Stimulated activated CD8-positive, alpha-beta memory T cell treated with anti-CD3 and anti-CD28 coated beads, Interleukin-12 subunit alpha, Interleukin-12 subunit beta, amount 100 ng/mL, for 1 hour (primary cell): ENCODE measurements around the gene XRCC3.
A peak's percentile ranks its signal among the peaks of the same experiment; 100 is the strongest.

Source experiments
- DNase-seq: peaks from one replicate; pipeline ENCODE4 v3.0.0-alpha.2; 2020; ENCODE audit warnings: low read depth

XRCC3 gene

DNA sequence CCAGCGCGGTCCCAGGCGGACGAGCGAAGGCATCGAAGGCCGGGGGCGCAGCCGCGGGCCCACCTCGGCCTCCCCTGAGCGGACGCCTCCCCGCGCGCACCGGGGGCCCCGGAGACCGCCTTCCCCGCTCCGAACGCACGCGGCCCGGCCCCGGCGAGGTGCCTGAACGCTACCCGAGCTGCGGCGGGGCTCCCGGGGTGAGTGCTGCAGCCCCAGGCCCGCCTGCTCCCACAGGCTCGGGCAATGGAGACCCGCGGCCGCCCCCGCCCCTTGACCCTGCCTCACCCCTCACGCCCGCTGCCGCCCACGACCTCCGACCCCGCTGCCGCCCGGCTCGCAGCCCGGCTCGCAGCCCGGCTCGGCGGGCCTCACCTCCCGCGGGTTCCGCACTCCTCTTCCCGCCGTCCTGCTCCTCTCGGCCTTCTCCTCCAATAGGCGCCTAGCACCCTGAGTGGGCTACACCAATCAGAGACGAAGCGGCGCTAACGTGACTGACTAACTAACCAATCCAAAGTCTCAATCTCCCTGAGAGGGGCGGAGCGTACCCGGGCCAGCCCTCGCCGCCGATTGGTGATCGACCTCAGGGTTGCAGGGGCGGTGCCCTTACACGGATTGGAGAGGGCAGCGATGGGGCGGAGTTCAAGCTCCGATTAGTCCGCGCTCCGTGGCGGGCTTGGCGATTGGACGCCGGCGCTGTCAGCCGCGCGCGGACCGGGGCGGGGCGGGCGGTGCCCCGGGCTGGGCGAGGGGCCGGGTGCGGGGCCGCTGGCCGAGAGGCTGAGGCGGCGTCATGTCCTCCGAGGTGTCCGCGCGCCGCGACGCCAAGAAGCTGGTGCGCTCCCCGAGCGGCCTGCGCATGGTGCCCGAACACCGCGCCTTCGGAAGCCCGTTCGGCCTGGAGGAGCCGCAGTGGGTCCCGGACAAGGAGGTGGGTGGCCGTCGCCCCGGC is at the start of gene XRCC3, which contains the start of gene ZFYVE21:
Gene XRCC3 (minus strand): TSS at position 400 of the 949 bp plus-strand sequence. CDS start 4,364 bp downstream, outside the sequence.
Gene ZFYVE21 (plus strand): TSS at position 759 of the 949 bp plus-strand sequence. CDS start 32 bp downstream, at position 791.
- DNase-seq, result peak; percentile 100

DNA sequence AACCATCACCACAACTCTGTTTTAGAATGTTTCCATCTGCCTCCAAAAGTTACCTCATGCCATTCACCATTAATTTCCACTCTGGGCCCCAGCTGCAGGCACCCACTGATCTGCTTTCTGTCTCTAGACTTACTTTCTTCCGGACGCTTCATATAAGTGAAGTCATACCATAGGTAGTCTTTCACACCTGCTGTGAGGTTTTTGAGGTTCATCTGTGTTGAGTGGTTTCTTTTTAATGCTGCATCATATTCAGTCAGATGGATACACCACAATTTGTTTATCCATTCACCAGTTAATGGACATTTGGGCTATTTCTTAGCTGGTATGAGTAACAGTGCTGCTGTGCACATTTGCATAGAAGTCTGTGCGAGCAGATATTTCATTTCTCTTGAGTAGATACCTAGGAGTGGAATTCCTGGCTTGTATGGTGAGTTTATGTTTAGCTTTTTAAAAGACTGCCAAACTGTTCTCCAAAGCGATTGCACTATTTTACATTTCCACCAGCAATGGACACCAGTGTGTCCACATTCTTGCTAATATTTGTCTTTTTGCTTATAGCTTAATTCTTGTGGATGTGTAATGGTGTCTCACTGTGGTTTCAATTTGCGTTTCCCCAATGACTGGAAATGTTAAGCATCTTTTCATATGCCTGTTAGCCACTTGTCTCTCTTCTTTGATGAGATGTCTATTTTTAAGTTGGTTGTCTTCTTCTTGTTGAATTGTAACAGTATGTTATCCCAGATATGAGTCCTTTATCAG is 48.7 kb upstream of the XRCC3 start:
- DNase-seq, result no peak

DNA sequence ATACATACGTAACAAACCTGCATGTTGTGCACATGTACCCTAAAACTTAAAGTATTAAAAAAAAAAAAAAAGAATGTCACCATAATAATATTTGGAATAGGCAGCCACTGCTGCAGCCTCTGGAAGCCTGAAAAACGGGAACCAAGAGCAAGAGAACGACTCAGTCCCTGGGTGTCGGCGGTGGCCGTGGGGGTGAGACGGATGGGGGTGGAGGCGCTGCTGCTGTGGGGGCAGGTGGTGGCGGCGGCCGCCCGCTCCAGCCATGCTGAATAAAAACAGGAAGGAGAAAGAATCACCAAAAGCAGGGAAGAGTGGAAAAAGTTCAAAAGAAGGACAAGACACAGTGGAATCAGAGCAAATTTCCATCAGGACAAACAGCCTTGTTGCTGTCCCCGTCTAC is 47.3 kb upstream of the XRCC3 start:
- no peak for DNase-seq

DNA sequence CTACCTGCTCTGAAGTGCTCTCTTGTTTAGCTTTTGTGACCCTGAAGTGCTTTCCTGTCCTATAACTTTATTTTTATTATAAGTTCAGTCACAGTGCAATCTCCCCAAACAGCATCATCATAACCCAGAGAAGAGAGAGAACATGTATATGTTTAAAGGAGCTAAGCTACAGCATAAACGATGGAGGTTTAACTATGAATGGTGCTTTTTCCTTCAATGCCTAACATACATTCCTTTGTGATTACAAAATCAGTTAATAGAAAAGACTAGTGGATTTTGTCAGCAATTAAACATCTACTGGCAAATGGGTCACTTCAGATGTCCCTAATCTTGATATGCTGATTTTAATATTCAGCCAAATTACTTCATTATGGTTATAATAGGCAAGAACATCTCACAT is 46.8 kb upstream of the XRCC3 start:
- DNase-seq, result no peak

DNA sequence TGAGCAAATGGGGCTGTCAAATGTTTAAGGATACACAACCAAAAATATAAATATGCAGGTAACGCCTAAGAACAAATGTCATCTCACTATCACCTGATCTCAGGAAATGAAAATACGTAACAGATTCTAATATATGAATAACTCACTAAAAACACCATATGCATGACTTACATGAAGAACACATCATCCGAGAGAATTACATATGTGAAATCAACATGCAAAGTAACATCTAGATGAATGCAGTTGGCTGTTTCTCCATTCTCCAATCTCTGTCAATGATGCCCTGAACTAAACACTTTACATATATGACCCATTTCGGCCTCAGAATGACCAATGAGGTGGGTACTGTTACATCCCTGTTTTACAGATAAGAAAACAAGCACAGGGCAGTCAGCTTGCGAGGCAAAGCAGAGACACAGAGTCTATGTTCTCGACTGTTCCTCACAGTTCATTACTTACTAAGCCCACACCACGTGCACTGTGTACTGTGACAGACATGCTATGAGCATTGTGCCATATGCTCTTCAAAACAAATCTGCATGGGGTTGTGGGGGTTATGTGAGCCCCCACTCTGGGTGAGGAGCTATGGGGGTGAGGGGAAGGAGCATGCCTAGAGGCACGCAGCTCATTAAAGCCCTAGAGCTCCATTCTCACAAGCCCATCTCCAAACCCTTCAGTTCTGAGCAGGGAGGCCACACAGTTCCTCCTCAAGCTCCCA is 43.0 kb upstream of the XRCC3 start:
- DNase-seq, result no peak

DNA sequence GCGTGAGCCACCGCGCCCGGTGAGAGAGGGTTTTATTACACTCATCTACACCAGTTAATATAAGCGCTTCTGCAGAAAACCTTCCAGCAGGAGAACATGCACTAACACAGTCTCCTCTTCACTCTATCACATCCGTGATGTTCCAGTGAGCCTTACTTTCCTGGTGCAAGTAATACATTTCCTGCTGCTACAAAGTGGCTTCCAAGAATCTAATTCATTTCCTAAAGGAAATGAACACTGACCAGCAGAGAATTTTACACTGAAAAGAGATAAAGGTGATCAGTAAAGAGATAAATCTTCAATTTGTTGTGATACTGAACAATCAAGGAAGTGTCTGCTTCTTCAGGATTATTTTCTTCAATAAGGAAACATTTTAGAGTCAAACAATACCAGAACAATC is 39.8 kb upstream of the XRCC3 start:
- no peak for DNase-seq

DNA sequence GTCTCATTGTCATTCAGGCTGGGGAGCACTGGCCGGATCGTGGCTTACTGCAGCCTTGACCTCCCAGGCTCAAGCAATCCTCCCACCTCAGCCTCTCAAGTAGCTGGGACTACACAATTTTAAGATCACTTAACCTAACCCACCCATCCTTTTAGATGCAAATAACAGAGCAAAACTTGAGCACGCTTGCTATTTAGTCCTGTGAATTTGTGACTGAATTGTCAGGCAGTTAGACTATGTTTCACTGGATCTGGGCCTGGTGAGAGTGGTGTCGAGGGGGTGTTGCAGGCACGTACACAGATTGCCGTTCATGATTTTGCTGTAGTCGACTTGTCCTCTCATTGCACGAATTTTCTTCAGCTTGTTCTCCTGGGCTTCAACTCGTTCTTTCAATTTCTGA is 38.5 kb upstream of the XRCC3 start:
- no peak for DNase-seq

DNA sequence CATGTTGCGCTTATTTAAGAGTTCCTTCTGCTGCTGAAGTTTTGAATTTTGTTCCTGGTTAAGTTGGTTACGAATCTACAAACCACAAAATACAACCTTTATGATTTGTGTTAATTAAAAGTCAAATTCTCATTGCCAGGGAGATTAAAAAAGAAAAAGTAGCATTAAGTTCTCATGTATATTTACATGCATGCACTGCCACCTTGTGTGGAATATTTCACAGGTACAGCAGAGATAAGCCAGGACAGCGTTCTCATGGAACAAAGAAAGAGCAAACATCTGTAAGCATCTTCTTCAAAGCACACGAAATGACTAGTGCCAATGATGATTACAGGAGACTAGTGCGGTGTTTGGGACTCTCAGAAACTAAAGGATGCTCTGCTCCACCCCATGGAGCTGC is 34.6 kb upstream of the XRCC3 start:
- no peak for DNase-seq

DNA sequence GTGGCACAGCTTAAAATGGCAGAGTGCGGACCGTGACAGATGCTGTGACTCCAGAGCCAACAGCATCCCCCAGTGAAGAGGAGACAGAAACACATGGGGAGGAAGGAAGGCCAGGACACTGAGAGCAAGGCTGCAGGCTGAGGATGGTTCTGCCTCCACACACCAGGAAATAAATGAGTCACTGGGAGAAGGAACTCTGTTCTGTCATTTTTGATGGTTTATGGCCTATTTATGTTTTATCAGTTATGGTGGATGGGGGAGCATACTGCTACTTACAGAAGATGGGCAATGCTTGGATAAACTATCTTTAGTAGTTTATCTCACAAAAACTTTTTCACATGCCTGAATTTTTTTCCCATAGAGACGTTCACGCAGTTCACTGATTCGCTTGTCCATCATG is 34.2 kb upstream of the XRCC3 start:
- no peak for DNase-seq

DNA sequence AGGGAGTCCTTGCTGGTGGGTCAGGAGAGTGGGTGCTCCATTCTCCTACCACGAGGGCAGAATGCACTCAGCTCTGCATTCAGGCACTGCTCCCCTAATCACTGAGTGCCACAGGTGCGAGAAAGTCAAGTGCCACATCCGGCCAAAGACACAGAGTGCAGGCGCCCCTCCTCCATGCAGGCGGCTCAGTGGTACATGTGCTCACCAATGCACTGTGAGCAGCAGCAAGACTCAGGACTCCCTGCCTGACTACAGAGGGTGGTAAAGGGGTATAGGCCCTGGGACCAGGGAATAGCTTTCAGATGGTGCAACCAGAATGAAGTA is 33.2 kb upstream of the XRCC3 start:
- no peak for DNase-seq

DNA sequence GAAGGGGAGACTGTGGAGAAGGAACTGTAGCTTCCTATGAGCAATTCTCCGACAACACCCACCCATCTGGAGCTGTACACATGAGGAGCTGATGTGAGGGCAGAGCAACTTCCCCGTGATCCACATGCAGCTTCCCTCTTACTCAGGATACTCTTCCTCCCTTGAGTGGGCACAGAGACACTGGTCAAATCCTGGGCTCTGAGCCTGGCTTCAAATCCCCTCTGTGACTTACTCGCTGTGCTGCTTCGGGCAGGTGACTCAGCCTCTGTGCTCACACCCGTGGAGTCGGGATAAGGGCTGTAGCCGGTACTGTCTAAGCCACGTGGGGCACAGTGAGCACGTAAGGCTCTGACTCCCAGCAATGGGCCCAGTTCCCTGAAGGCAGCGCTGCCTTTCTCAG is 31.4 kb upstream of the XRCC3 start:
- no peak for DNase-seq

DNA sequence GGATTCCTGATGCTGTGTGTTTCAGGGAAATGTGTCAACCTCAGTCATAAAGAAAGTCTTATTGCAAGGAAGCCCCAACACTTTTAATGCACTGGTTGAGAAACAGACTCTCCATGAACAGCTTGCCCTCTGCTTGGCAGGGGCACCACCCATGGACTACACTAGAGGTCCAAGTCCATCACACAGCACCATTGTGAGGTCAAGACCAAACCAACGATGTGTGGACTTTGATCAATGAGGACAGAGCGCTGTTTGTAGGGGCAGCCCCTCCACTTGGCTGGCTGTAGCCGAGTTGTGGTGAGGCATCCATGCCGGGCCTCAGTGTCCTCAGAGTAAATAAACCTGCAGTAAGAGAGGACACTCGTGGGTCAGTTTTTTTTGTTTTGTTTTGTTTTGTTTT is 30.2 kb upstream of the XRCC3 start:
- DNase-seq, result no peak

DNA sequence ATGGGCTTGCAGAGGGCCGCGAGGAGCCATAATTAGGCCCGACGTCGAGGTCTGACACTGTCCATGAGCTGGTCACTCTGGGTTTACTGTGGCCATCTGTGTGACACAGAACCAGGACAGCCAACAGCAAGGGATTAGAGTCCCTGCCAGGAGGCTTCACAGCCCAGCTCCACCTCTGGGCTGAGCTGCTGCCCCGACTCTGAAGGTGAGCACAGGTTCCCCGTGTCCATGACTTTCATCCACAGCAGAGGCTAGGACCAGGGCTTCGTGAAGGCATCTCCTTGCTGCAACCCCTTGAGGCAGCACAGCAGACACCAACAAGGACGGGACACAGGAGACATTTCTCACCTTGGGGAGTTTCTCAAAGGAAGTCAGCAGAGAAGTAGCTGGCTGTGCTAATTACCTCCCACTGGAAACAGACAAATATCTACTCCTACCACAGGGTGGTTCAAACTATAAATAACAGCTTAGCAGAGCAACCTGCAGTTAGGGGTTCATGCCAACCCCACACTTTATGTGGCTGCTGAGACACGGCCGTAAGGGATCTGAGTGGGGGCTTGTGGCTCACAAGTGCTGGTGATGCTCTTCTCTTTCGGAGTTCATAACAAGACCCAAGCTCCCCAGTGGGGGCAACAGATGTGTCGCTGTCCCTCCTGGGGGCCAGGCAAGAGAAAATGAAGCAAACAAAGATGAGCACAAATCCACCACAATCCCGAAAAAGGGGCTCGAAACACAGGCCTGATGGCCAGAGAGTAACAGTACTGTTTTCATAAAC is 29.6 kb upstream of the XRCC3 start:
- DNase-seq, result no peak

DNA sequence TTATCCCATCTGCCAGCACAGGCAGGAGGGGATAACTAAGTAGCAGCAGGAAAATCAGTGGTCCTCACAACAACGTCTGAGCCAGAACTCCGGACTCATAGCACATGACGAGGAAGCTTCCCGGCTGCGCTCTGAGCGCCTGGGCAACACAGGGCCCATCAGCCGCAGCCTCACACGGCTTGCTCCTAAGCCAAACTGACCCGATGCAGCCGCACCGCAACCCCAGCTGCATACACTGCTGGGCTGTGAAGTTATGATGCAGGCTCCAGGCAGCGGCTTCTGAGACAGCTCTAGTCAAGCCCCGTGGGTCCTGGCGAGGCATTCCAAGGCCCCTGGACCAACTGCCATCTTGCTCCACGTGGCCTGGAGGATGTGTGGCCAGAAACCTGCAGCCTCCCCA is 28.4 kb upstream of the XRCC3 start:
- DNase-seq, result no peak

DNA sequence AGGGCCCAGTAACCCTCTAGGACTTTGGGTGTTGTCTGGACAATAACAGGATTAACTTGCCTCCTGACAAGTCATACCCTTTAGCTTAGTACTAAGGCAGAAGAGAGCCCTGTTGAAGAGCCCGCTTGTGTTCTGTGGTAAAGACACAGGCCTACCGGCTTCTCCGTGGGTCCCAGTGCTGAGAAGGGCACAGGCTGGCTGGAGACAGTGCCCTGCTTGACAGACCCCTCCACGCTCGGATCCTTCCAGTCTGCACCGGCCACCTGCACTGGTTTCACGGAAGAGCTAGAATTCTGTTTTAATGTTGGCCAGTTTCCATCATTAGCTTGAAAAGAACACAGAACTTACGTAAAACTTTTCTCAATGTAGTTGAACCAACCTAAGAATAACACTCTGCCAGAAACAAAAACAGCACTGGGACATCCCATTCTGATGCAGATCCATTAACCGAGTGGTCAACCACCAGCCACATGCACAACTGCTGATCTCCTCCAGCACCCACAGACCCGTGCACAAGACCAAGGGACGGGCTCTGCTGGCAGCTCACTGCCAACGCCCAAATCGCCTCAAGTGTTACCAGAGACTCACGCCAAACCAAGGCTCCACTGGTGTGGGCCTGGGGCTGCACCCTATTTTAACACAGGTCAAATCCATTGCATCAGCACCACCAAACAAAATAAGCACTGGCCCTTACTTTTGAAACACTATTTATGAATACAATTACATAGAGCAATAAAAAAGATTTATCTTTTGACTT is 27.4 kb upstream of the XRCC3 start:
- DNase-seq, result no peak

DNA sequence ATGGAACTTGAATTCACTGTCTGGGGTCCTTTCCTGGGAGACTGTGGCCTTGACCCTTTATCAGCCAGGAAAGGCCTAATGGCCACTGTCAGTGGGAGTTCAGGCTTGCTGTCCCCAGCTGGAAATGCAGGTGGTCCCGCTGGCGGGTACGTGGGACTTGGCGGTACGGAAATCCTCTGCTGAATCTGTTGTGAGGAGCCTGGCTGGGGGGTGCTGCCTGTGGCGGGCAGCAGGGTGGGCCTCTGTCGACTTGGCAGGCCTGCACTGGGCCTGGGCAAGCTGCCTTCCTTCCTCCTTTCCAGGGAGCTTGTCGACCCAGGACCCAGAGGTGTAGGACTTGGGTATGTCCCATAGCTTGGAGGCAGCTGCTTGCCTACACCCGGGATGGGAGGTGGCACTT is 26.6 kb upstream of the XRCC3 start:
- no peak for DNase-seq

DNA sequence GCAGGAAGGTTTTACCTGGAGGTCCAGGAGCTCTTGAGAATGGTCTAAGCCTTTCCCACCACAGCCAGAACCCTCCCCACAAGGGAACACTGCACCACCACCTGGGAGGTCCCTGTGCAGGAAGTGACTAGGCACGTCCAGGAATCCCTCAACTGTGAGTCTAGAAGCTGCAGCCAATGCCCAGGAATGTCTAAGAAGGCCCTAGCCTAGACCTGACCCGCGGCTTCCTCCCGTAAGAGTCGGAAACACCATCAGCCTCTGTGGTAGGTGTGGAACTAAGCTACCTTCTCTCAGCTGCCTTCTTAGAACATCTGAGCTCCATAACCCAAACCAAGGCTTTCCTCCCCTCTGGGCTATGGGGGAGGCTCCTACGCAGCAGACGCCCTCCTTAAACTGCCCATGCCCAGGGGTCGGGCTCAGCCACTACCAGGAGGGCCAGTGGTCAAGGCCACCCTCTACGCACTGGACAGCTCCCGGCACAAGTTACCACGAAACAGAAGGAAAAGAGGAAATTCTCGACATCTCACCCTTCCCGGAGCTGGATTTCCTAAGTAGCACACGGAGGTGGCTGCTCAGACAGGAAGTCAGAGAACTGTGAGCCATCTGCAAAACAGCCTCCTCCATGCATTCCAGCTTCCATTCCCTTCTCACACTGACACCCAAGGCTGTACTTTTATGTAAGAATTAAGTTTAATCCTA is 25.9 kb upstream of the XRCC3 start:
- DNase-seq, result no peak

DNA sequence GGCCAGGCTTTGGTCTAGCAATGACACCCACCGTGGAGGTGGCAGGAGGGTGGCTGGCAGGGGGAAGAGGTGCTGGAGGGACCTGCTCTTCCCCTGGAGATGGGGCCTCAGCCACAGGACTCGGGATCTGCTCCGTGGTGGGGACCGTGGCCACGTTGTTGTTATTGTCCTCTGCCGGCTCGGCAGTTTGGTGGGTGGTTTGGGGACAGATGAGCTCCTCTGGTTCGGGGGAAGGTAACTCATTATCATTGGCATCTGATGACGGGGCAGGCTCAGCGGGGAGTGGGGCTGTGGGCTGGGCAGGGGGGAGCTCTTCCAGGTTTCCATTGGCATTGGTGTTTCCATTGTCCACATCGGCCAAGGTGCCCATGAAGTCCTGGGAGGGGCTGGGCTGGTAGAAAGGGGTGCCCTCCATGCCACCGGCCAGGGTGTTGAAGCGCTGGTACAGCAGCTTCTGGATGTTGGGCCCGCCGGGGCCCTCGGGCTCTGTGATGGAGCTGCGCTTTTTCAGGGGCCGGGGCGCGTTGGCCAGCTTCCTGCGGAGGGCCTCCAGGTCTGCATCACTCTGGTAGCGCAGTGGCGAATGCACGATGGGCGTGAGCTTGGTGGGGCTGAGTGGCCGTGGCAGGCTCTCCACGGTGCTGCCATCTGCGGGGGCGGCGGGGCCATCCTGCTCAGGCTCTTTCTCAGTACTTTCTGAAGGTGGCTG is 24.7 kb upstream of the XRCC3 start:
- DNase-seq, result no peak

DNA sequence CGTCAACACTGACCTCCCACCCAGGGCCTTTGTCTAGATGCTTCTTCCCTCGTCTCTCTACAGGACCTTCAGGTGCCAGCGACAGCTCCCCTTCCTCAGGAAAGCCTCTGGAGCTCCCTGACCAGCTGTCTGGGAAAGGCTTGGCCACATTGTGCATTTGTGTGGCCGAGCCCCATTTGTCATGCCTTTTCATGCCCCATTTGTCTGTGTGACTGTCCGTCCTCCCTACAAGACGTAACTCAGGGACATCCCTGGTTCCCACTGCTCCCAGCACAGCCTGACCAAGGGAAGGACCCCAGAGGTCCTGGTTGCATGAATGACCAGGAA is 24.2 kb upstream of the XRCC3 start:
- no peak for DNase-seq
